Measurements from ENCODE around the gene ASB13.

Gene ASB13

DNA sequence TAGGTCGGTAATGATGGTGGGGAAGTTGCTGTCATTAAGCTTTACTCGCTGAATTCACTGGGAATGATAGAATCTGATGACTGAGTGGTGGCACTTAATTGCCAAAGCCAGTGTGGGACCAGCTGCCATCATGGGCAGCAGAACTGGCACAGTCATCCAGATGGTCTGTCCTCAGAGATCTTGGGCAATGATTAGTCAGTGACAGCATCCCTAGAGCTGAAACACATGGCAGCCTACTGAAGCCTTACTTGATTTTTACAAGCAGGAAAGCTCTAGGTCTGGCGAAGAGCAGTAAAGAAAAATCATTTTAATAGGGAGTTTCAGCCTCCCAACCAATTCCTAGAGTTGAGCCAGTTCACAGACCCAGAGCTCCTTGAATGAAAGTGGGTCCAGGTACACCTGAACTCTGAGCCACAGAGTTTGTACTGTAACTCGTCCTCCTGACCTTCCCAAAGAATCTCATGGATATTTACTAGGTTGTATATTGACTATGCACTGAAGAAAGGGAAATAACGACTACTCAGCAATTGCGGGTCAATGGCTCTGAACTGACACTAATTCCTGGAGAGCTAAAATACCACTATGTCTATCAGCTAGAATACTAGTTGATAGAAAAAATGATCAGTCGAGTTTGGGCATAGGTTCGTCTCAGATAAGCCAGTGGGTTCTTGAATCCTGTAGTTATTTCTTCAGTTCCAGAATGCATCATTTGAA is 4.4 kb upstream of the ASB13 start:
- no peak for DNase-seq (ENCODE audit: low read depth in 2 of 2)

DNA sequence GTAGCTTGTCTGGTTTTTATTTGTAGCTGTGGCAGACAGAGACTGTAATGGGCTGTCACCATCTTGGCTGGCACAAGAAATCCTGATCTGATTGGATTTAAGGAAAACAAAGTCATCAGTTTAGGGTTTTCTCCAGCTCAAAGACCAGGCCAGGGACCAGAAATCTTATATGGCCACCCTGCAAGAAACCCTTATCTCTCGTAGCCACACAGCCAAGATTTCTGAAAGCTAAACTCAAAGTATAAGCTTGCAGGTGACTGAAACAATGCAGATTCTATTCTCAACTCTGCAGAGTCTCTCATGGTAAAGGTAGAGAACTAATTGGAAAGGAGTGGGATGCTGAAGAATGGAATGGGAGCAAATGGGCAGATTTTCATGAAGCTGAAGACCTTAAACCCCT is 3.2 kb upstream of the ASB13 start:
- no peak for DNase-seq (ENCODE audit: low read depth in 2 of 2)

DNA sequence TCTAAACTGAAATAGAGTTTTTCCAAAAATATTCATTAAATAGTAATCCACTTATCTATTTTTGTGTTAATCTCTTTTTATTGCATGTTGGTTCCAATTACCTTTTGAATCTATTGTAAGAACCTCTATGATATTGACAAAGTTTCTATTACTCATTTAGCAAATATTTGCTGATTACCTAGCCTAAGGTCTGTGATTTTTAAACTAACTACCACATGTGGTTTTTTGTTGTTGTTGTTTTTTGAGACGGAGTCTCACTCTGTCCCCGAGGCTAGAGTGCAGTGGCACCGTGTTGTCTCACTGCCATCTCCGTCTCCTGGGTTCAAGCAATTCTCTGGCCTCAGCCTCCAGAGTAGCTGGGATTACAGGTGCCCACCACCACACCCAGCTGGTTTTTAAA is 2.0 kb upstream of the ASB13 start:
- no peak for DNase-seq (ENCODE audit: low read depth in 2 of 2)

DNA sequence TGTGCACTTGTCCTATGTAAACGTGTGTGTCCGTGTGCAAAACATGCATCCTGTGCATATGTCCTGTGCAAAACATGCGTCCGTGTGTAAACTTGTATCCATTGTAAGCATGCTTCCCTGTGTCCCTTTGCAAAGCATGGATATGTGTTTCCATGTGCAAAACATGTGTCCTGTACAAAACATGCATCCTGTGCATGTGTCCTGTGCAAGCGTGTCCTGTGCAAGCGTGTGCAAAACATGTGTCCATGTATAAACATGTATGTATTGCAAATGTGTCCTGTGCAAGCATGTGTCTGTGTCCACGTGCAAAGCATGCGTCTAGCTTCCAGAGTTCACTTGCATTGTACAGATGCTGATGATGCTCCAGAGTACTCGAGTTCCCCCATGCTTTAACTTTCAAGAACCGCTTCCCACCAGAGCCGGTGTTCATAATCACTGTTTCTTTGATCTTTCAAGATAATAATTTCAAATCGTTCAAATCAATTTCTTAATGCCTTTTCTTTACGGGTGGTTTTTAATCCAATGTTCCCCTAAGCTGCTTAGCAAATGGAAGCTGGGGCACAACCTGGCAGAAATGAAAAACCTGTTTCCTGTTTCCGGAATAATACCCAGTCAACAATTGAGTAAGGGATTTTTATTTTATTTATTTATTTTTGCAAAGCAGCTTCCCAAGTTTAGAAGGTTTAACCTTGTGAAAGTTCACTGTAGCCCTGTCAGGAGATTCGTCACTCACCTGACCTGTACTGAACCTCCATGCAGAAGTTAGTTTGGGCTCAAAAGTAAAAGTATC is 641 bp upstream of the ASB13 start:
- DNase-seq (ENCODE audit: low read depth in 2 of 2), result no peak

DNA sequence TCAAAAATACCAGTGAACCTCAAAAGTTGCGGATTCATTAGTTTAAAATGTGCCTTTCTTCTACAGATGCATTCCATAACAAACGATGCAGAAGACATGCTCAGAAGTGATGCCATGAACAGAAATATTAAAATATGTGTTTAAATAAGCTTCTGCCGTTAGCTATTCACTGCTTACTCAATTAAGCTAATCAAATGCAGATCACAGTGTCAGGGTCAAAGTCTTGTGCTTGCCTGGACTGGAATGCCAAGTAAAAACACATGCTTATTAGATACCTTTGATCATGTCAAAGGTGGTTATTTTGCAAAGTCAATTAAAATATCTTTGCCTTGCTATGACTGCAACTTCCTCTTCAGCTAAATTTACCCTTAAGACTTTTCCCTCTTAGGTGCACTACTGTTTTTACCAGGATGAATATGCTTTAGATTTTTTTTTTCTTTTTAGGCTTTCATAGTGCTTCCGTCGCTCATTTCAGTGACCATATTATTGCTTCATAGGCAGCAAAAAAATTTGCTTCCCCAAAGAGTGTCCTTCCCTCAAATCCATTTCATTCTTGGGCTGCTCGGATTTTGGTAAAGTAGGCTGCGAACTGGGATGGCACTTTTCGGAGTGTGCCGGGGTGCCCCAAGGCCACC is 905 bp downstream of the ASB13 start:
- DNase-seq (ENCODE audit: low read depth in 2 of 2), result no peak

DNA sequence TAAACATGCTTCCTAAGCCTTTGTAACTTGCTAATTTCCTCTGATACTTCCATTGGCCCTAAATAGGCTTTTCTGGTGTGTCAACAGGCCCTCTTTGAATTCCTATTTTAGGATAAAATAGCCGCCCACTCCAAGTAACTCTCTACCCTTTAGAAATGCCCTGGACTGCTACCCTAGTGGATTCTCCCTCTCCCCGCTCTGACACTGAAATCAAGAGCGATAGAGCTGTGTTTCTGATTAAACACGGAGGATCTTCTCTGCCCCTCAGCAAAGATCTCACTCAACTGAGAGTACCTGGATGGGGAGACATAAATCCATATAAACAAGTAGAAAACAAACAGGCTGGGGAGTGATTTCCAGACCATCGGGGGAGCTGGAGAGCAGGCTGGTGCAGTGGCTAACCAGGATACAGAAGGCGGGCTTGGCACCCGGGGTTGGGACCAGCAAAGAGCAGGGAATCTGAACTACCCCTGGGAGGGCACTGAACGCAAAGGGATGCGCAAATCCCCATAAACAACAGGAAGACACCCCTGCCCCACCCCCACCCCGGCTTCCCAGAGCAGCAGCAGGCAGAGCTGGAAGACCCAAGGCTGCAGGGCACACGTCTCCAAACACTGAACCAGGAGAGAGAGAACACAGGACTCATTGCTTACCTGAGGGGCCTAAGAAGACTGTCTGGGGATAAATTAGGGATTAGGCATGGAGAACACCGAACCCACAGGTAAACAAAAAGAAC is 2.5 kb downstream of the ASB13 start:
- DNase-seq (ENCODE audit: low read depth in 2 of 2), result no peak

DNA sequence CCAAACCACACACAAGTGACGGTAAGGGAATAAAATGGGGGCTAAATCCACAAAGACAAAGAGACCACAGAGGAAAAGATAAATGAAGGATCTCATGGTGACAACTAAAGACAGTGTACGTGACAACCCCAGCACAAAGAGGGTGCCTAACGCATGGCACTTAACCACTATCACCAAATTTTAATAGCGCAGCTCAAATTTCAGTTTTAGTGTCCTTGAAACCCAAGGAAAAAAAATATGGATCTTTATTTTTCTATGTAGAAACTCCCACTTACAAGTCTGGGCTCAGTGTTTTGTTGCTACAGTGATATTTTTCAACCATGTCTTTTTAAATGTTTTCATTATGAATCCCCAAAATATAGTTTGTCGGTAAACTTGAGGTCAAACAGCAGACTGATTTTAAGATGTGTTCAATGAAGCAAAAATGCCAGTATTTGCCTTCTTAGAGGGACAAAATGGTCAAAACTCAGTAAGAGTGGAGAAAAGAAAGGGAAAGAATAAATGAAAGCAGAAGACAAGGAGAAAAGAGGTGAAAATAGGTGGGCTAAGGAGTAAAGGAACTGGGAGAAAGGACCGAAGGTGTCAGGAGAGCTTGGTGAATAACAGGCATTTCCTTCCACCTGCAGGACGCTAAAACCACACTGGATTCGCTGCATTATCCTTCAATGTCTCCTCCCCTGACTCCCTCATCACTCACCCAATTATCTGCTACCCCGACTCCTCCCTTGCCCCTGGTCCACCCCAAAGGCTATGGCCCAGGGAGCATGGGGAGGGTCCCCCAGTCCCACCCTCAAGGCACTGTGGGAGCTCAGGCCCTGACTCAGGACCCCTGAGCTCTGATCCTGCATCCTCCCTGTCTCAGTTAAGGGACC is 3.5 kb downstream of the ASB13 start:
- no peak for DNase-seq (ENCODE audit: low read depth in 2 of 2)

DNA sequence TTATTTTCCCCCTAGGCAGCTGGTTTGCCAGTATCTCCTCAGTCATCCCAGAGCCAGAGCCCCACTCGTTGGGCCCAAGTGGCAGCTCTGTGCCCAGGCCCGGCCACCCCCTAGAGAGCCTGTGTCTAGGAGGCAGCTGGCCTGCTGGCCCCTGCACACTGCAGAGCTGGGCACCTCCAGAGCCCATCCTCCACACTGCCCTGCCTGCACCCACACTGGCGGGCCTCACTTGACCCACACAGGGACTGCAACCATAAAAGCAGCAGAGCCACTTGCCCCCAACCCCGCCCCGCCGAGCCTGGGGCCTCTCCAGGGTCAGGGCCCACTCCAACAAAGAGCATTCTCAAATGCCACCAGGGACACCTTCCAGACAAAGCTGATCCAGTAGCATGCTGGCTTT is 5.4 kb downstream of the ASB13 start:
- DNase-seq (ENCODE audit: low read depth in 2 of 2), result no peak

DNA sequence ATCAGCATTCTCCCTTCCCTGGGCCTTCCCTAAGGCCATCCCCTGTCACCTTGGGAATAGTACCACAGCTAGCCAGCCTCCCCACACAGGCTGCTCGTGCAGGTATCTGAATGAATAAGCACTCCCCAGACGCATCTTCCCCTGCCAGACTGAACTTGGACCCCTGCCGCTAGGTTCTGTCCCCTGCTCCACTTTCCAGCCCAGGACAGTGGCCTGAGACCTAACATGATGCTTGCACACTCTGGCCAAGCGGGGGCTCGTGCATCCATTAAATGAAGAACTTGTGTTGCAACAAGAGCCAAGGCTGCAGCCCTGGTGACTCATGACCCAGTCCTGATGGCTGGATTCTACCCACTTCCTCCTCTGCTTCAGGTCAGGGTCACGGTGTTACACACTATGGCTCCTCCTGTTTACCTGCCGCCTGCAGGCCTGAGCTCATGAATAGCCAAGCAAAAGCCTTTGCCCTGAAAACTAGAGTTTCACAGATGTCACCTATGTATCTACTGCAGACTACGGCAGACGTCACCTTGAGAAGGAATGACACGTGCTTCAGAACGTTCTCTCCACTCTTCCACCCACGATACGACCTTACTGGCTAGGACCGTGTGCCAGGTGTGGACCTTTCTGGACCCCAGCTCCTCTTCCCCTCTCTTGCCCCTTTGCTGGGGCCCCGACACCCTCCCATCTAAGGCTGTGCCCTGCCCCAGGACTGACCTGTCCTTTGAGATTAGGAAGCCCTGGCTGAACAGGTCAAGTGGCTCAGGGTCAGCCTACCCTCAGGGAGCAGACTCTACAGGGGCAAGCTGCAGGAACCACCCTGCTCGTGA is 6.5 kb downstream of the ASB13 start:
- no peak for DNase-seq (ENCODE audit: low read depth in 2 of 2)

DNA sequence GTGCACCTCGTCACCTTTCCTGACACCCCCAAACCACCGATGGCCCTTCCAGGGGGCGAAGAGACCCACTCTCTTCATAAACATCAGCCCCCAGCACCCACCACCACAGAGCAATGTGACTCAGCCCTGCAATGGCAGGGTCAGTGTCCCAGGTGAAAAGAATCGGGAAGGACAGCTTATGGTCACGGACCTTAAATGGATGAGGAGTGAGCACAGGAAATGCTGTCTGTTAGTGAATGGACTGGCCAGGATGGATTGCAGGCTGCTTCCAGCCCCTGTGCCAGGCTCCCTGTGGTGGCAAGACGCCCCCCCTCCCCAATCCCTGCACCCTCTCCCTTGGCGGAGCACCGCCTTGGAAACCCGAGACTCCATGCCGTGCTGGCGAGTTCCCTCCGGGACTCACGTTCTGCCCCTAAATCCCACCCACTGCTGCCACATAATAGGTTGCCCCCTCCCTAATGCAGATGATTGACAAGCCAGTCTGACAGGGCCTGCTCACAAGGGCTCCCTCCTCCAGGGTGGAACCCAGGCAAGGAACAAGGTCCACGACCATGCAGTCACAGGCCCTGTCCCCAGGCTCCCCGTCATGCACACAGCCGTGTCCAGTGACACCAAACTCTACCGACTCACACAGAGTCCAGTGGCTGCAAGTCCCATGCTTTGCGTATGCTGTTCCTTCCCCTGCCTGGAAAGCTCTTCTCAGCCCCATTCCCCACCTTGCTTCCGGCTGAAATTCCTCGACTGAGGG is 7.3 kb downstream of the ASB13 start:
- DNase-seq (ENCODE audit: low read depth in 2 of 2), result no peak

DNA sequence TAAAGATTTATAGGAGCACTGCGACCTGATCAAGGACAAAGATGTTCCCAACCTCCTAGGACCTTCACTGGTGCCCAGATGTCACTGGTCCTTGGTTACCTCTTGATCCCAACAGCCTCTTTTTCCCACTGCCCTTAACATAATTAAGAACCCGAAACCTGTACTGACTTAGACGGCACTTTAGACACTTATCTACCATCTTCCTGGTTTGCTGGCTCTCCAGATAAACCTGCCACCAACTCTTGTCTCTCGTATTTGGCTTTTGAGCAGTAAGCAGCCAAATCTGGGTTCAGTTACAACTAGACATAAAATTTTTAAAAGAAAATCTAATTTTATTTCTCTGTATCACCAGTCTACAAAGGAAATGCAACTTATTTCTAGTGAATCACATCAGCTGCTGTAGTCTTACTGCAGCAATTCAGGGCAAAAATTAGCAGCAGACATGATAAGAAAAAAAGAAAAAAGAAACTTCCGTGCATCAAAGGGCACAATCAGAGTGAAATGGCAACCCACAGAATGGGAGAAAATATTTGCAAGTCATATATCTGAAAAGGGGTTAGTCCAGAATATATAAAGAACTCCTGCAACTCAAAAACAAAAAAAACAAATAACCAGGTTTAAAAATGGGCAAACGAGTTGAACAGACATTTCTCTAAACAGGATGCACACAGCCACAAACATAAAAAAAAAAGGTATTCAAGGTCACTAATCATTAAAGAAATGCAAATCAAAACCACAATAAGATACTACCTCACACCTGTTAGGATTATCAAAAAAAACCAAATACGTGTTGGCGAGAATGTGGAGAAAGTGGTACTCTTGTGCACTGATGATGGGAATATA is 9.4 kb downstream of the ASB13 start:
- no peak for DNase-seq (ENCODE audit: low read depth in 2 of 2)

DNA sequence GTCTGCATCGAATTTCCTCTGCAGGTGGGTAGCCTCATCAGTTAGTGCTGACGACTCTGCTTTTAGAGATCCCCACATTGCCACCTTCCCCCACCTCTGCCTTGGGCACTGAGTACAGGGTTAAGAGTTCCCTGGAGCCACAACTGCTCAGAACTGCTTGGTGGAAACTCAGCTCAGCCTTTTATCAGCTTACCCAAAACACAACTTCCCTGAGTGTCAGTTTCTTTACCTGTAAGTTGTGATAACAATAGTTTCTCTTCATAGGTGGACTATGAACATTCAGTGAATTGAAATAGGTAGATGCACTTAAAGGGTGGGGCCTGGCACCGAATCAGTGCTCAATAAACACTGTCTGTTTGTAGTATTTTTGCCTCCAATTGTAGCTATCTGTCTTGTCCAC is 11.3 kb downstream of the ASB13 start:
- no peak for DNase-seq (ENCODE audit: low read depth in 2 of 2)

DNA sequence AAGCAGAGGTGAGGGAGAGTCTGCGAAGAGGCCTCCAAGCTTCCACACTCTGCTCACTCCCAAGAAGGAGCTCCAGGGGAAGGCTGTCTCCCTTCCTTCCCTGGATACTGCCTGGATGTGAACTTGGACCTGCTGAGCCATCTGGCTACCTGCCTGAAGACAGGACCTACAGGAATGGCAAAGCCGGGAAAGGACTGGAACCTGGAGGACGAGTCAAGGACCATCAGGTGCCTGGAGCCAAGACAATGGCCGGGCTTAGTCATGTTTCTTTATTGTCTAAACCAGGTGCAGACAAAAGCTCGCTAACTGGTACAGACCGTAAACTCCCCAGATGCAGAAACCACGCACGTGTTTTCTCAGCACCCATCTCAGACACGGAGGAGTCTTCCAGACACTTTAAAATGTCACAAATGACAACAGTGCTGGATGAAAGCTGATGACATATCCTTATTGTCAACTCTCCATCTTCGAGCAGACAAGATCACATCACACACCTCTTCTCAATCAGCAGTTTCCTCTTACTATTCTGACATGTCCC is 12.1 kb downstream of the ASB13 start:
- no peak for DNase-seq (ENCODE audit: low read depth in 2 of 2)

DNA sequence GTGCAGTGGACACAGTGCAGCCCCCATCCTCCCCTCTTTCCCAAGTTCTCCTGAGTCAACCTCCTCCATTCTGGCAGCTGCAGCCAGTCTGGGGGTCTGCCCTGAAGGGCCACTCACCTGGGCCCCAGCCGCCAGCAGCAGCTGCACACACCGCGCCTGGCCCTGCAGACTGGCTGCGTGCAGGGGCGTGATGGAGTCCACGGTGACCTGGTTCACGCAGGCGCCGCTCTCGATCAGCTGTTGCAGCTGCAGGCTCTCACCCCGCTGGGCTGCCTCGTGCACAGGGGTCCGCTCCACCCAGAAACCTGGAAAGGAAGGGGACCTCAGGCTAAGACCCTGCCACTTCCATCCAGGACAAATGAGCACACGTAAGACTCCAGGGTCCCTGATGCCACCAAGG is 13.6 kb downstream of the ASB13 start:
- no peak for DNase-seq (ENCODE audit: low read depth in 2 of 2)

DNA sequence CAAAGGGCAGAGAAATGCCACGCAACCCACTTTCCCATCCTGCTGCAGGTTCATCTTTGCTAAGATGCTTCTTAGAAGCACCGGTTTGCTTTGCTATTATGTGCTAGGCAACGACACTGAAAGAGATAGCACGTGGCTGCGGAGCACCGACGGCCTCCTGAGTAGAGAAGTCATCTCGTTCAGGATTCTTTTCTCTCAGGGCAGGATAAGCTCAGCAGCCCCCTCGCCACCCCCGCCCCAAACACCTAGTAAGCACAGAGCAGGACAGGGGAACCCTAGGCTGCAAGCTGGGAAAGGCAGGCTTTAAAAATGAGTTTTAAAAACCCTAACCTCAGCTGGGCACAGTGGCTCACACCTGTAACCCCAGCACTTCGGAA is 15.0 kb downstream of the ASB13 start:
- no peak for DNase-seq (ENCODE audit: low read depth in 2 of 2)

DNA sequence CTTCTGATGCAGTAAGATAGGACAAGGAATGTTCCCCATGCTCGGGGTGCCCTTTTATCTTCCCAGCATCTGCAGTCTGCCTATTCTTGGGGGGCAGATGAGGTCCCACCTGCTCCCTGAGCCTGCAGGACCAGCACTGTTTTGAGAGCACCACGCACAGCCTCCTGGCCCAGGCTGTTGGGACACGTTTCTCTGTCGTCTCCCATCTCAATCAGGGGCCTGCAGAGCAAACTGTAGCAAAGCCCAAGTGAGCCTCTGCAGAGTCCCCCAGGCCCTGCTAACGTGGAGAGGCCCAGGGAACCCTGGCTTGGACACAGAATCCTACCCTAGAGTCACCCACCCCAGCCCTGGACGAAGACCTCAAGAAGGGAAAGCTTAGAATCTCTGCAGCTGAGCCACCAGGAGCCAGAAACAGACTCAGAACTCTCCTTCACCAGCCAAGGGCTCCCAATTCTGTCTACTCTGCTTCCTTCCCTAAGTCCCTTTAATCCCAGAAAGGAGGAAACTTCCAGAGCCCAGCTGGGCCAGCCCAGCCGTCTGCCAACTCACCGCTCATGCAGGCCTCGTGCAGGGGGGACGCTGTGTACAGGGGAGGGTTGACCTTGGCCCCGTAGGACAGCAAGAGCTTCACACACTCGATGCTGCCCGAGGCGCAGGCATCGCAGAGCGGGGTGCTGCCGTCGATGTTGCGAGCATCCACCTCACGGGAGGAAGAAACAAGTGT is 15.6 kb downstream of the ASB13 start:
- DNase-seq (ENCODE audit: low read depth in 2 of 2), result no peak

DNA sequence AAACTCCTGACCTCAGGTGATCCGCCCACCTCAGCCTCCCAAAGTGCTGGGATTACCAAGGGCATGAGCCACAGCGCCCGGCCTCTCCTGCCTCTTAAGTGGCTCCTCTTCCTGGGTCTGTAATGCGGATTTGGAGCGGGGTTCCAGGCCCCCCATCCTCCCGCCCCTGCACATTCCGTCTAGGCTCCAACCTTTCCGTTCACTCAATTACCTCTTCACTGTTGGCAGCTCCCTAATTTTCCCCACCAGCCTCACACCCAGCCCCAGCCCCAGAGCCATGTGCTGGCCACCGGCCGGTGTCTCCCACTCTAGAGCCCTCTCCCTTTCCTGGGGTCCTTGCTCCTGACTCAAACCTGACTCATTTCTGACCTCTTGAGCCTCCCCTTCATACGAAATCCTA is 16.6 kb downstream of the ASB13 start:
- no peak for DNase-seq (ENCODE audit: low read depth in 2 of 2)
